Mononuclear cell (primary cell): Measurements from ENCODE around the gene MRTFB. TPM values are rescaled to one million over a fixed set of nuclear protein-coding genes. Genes with fewer than 3 reads are reported as not detected.
"Not testable (repeated sequence)": the region's sequence is repeated elsewhere in the genome, so short reads cannot be mapped to it uniquely, and the experiment has no call there.

Experiments used
- H3K27me3 ChIP-seq: 2 replicates; pipeline ENCODE4 v1.6.0; 2011; ENCODE audit warnings: low read length, control low read depth; ENCODE audit not compliant: insufficient read depth
- H3K4me1 ChIP-seq: 2 replicates; pipeline ENCODE4 v1.5.1; 2011; ENCODE audit warnings: mild to moderate bottlenecking, low read length, control low read depth; ENCODE audit not compliant: insufficient read depth
- H3K4me3 ChIP-seq: 2 replicates; pipeline ENCODE4 v1.5.1; 2011; ENCODE audit warnings: mild to moderate bottlenecking, low read length, moderate library complexity
- H3K9me3 ChIP-seq: 2 replicates; pipeline ENCODE4 v1.5.1; 2011; ENCODE audit warnings: low read depth, mild to moderate bottlenecking, control low read depth, low read length
- total RNA-seq: library from RNA; depleted of rRNA; stranded (reverse); fragments of >200 nt; gene quantifications from one replicate; pipeline ENCODE4 v1.2.3, GENCODE V29; 2012

The MRTFB gene
- total RNA-seq, 1 donor, result 7.1 TPM

GRCh38 chr16:14164916-14165662, 94.0 kb downstream of the MRTFB start:
- no peaks in the 10 kb centered on the region for H3K9me3 ChIP-seq
- no peaks in the 10 kb centered on the region for H3K4me1 ChIP-seq
- H3K4me3 ChIP-seq, result no peak overlapping the region
- no peaks in the 10 kb centered on the region for H3K27me3 ChIP-seq

GRCh38 chr16:14168146-14168545, 97.0 kb downstream of the MRTFB start:
- H3K27me3 ChIP-seq, result no peaks in the 10 kb centered on the region
- H3K4me3 ChIP-seq, result no peak overlapping the region
- no peaks in the 10 kb centered on the region for H3K9me3 ChIP-seq
- no peaks in the 10 kb centered on the region for H3K4me1 ChIP-seq

DNA sequence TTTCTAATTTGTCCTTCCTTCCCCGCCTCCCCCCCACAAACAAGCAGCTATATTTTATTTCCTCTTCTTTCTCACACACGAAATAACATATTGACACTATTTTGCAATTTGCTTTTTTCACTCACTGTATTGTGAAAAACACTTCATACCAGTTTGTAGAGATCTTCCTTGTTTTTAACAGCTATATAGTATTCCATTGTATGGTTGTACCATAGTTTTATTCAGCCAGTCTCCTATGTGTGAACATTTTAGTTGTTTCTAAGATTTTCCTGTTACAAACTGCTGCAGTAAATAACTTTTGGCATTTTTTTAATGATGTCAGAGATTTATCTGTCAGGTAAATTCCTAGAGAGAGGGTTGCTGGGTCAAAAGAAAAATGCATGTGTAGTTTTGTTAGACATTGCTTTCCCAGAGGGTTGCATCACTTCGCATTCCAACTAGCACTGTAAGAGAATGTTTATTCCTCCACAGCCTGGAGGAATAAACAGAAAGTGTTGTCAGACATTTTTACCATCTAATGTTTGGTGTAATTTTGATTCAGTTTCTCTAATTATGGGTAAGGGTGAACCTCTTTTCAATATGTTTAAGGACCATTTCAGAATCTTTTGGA, 101.2 kb downstream of the MRTFB start:
- Histone ChIP-seq H3K4me1 (no peaks in the 10 kb centered on the region), H3K27me3 (no peaks in the 10 kb centered on the region), H3K9me3 (no peaks in the 10 kb centered on the region), H3K4me3 (no peak overlapping the region)

- Histone ChIP-seq H3K4me3 (no peak overlapping the region), H3K4me1 (no peaks in the 10 kb centered on the region), H3K27me3 (no peaks in the 10 kb centered on the region), H3K9me3 (no peaks in the 10 kb centered on the region)
These were observed 104.0 kb downstream of the MRTFB start for GRCh38 chr16:14175086-14175485.

DNA sequence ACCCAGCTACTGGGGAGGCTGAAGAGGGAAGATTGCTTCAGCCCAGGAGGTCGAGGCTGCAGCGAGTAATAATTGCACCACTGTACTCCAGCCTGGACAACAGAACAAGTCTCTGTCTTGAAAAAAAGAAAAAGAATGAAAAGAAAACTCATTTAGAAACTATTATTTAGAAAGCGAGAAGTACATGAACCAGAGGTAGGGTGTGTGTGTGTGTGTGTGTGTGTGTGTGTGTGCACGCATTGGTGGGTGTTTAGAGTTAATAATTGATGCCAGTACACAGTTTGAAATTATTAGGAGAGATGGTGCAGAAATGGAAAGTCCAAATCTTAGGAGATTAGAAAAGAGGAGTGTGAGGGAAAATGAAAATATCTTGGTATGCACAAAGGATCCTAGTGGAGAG, 106.6 kb downstream of the MRTFB start:
- peaks cover 5% of the 10 kb centered on the region for H3K4me1 ChIP-seq
- no peaks in the 10 kb centered on the region for H3K9me3 ChIP-seq
- H3K4me3 ChIP-seq, result no peak overlapping the region
- H3K27me3 ChIP-seq, result no peaks in the 10 kb centered on the region

- Histone ChIP-seq H3K4me3 (no peak overlapping the region), H3K9me3 (no peaks in the 10 kb centered on the region), H3K4me1 (peaks cover 5% of the 10 kb centered on the region), H3K27me3 (no peaks in the 10 kb centered on the region)
These were observed 108.0 kb downstream of the MRTFB start for GRCh38 chr16:14179116-14179515.

- H3K9me3 ChIP-seq, result no peaks in the 10 kb centered on the region
These were observed 109.4 kb downstream of the MRTFB start for GRCh38 chr16:14180481-14180944.

DNA sequence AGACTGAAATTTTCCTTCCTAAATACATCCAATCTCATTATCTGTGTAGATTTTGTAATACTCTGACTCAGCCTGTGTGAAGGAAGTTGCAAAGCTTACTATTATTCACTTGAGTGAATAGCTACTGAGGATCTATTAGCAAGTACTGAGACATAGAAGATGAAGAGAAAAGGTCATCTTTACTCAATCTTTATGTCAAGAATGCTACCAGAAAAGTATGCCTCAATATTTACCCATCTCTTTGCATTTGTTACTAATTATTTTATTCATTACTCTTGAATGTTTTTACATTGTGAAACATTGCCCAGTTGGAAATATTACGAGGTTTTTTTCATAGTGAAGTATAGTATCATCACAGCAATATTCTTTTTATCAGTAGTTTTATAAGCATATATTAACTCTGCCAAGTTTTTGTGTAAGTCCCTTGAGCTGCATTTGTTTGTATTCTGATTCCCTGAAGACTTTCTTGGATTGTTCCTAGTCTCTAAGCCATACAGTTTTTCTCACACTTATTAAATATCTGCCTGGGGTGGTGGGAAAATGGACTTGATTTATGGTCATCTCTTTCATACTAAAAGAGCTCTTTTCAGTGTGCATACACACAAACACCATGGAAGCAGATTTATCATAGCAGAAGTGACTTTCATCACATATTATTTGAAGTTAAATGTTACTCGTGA, 110.4 kb downstream of the MRTFB start:
- no peak overlapping the region for H3K4me3 ChIP-seq
- peaks cover 5% of the 10 kb centered on the region for H3K4me1 ChIP-seq
- no peaks in the 10 kb centered on the region for H3K27me3 ChIP-seq
- H3K9me3 ChIP-seq, result no peaks in the 10 kb centered on the region

More at GRCh38 chr16:14180481-14180944, 109.4 kb downstream of the MRTFB start:
- no peaks in the 10 kb centered on the region for H3K27me3 ChIP-seq
- no peak overlapping the region for H3K4me3 ChIP-seq
- H3K4me1 ChIP-seq, result peaks cover 5% of the 10 kb centered on the region

- Histone ChIP-seq H3K4me1 (peaks cover 5% of the 10 kb centered on the region), H3K4me3 (no peak overlapping the region), H3K9me3 (no peaks in the 10 kb centered on the region), H3K27me3 (no peaks in the 10 kb centered on the region)
These were observed 111.9 kb downstream of the MRTFB start for GRCh38 chr16:14182999-14183398.

DNA sequence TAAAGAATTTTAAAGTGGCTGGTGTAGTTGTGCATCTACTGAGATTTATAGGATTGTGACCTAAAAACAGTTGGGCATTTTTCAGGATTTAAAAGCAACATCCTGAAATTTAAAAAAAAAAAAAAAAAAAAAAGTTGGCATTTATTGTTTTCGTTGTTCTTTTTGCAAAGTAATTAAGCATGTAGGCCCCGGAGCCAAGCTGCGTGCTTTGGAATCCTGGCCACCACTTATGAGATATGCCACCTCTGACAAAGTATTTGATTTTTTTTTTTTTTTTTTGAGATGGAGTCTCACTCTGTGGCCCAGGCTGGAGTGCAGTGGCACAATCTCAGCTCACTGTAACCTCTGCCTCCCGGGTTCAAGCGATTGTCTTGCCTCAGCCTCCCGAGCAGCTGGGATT, 112.8 kb downstream of the MRTFB start:
- H3K4me1 ChIP-seq, H3K9me3 ChIP-seq, H3K27me3 ChIP-seq: not testable (repeated sequence)

GRCh38 chr16:14186007-14186794, 115.1 kb downstream of the MRTFB start:
- no peaks in the 10 kb centered on the region for H3K27me3 ChIP-seq
- no peaks in the 10 kb centered on the region for H3K9me3 ChIP-seq
- no peak overlapping the region for H3K4me3 ChIP-seq
- H3K4me1 ChIP-seq, result no peaks in the 10 kb centered on the region

More for the DNA sequence above, 112.8 kb downstream of the MRTFB start:
- not testable (repeated sequence) for H3K4me3 ChIP-seq

- no peak overlapping the region for H3K4me3 ChIP-seq
- no peaks in the 10 kb centered on the region for H3K4me1 ChIP-seq
- no peaks in the 10 kb centered on the region for H3K9me3 ChIP-seq
- no peaks in the 10 kb centered on the region for H3K27me3 ChIP-seq
These were observed 115.7 kb downstream of the MRTFB start for GRCh38 chr16:14186795-14187221.

DNA sequence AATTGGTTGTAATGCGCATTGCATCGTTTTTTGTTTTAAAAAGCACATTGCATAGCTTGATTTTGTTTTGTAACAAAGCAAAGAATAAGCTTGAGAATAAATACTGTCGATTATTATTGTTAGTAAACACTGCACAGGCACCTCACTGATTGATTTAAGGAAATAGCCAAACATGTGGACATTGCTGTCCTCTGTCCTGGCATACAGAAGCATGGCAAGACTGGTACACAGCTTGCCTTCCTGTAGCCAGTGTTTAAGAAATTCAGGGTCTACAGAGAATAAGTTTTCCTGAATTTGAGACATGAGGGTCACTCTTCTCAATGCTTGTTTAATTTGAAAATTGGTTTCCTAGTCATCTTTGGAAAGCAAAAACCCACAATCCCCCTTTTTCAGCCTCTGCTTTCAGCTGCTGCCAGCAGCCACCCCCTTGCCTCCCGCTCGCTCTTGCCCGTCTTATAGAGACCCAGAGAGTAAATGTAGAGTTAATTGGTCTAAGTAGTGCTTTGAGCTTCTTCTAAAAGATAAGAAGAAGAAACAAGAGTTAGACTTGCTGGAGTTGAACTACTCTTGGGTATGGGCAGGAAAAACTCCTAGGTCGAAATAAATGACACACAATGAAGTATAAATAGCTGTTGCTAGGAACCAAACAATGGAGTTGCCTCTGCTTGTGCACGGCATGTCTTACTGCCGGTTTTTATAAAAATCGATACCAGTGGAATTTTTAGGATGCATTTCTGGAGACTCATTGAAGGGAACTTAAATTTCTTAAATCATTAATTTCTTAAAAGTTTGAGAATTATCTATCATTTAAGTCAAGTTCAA, 116.6 kb downstream of the MRTFB start:
- no peaks in the 10 kb centered on the region for H3K4me1 ChIP-seq

GRCh38 chr16:14193316-14193871, 122.3 kb downstream of the MRTFB start:
- H3K4me3 ChIP-seq, result no peak overlapping the region
- H3K9me3 ChIP-seq, result no peaks in the 10 kb centered on the region

More for the DNA sequence above, 116.6 kb downstream of the MRTFB start:
- no peaks in the 10 kb centered on the region for H3K9me3 ChIP-seq
- H3K27me3 ChIP-seq, result no peaks in the 10 kb centered on the region
- H3K4me3 ChIP-seq, result no peak overlapping the region

More at GRCh38 chr16:14193316-14193871, 122.3 kb downstream of the MRTFB start:
- H3K4me1 ChIP-seq, result peaks cover 20% of the 10 kb centered on the region
- no peaks in the 10 kb centered on the region for H3K27me3 ChIP-seq
